H9 (cell line): ENCODE measurements around the gene C19orf85. TPM values are rescaled to one million over a fixed set of nuclear protein-coding genes. Genes with fewer than 3 reads are reported as not detected.

Experiments used
- DNase-seq: peaks from one replicate; pipeline ENCODE4 v3.0.0-alpha.2; 2017
- H2AFZ ChIP-seq: one replicate; pipeline ENCODE4 v1.6.1; 2013; ENCODE audit warnings: mild to moderate bottlenecking, low read length, control low read depth, moderate library complexity
- H2AK5ac ChIP-seq: 2 replicates; pipeline ENCODE4 v1.6.1; 2013; ENCODE audit warnings: low read length, control low read depth, mixed read lengths; ENCODE audit not compliant: insufficient read length
- H2BK120ac ChIP-seq: one replicate; pipeline ENCODE4 v1.6.1; 2013; ENCODE audit warnings: low read depth, mild to moderate bottlenecking, low read length, control low read depth, inconsistent platforms; ENCODE audit not compliant: poor library complexity, severe bottlenecking
- H2BK12ac ChIP-seq: 2 replicates; pipeline ENCODE4 v1.6.1; 2013; ENCODE audit warnings: low read length, control low read depth, mixed read lengths, low read depth; ENCODE audit not compliant: insufficient read length
- H2BK15ac ChIP-seq: 2 replicates; pipeline ENCODE4 v1.6.1; 2013; ENCODE audit warnings: low read depth, low read length, control low read depth
- H2BK20ac ChIP-seq: one replicate; pipeline ENCODE4 v1.6.1; 2013; ENCODE audit warnings: low read depth, mild to moderate bottlenecking, low read length, control low read depth, inconsistent platforms; ENCODE audit not compliant: poor library complexity, severe bottlenecking
- H2BK5ac ChIP-seq: 2 replicates; pipeline ENCODE4 v1.6.1; 2013; ENCODE audit warnings: low read length, control low read depth, mixed read lengths; ENCODE audit not compliant: insufficient read length
- H3K14ac ChIP-seq: 2 replicates; pipeline ENCODE4 v1.6.1; 2013; ENCODE audit warnings: low read length, control low read depth; ENCODE audit not compliant: insufficient read depth
- H3K18ac ChIP-seq: 2 replicates; pipeline ENCODE4 v1.6.1; 2013; ENCODE audit warnings: low read depth, mild to moderate bottlenecking, mixed read lengths, low read length, control low read depth; ENCODE audit not compliant: insufficient read length
- H3K23ac ChIP-seq: 2 replicates; pipeline ENCODE4 v1.6.1; 2013; ENCODE audit warnings: low read length, control low read depth, mixed read lengths, low read depth; ENCODE audit not compliant: insufficient read length
- H3K23me2 ChIP-seq: 2 replicates; pipeline ENCODE4 v1.6.1; 2013; ENCODE audit warnings: low read depth, mild to moderate bottlenecking, mixed read lengths, low read length, control low read depth; ENCODE audit not compliant: insufficient read length, poor library complexity, severe bottlenecking
- H3K27ac ChIP-seq: 2 replicates; pipeline ENCODE4 v1.5.1; 2013; ENCODE audit warnings: low read length, control low read depth, mixed read lengths, low read depth; ENCODE audit not compliant: insufficient read length
- H3K27me3 ChIP-seq: 2 replicates; pipeline ENCODE4 v1.6.1; 2013; ENCODE audit warnings: low read length, control low read depth, inconsistent platforms; ENCODE audit not compliant: insufficient read depth
- H3K4ac ChIP-seq: 2 replicates; pipeline ENCODE4 v1.6.1; 2013; ENCODE audit warnings: low read depth, mild to moderate bottlenecking, control low read depth, inconsistent platforms, low read length, moderate library complexity
- H3K4me1 ChIP-seq: 2 replicates; pipeline ENCODE4 v1.6.1; 2013; ENCODE audit warnings: low read length, control low read depth, inconsistent platforms; ENCODE audit not compliant: insufficient read depth
- H3K4me2 ChIP-seq: 2 replicates; pipeline ENCODE4 v1.6.1; 2013; ENCODE audit warnings: low read length, control low read depth, mixed read lengths; ENCODE audit not compliant: insufficient read length, insufficient read depth
- H3K56ac ChIP-seq: 2 replicates; pipeline ENCODE4 v1.6.1; 2013; ENCODE audit warnings: low read depth, mild to moderate bottlenecking, mixed read lengths, low read length, control low read depth; ENCODE audit not compliant: insufficient read length
- H3K79me1 ChIP-seq: 2 replicates; pipeline ENCODE4 v1.6.1; 2013; ENCODE audit warnings: low read depth, mild to moderate bottlenecking, moderate library complexity, low read length, control low read depth, inconsistent platforms; ENCODE audit not compliant: insufficient read depth, poor library complexity, severe bottlenecking
- H3K79me2 ChIP-seq: 2 replicates; pipeline ENCODE4 v1.6.1; 2013; ENCODE audit warnings: low read length, control low read depth, inconsistent platforms; ENCODE audit not compliant: insufficient read depth
- H3K9ac ChIP-seq: 2 replicates; pipeline ENCODE4 v1.6.1; 2013; ENCODE audit warnings: low read length, control low read depth, mixed read lengths; ENCODE audit not compliant: insufficient read length; ENCODE audit errors: extremely low read depth
- H3K9me3 ChIP-seq: one replicate; pipeline ENCODE4 v1.6.1; 2013; ENCODE audit warnings: low read depth, low read length, inconsistent platforms; ENCODE audit not compliant: control insufficient read depth
- H3T11ph ChIP-seq: one replicate; pipeline ENCODE4 v1.6.1; 2013; ENCODE audit warnings: mild to moderate bottlenecking, low read length, control low read depth, inconsistent platforms
- H4K20me1 ChIP-seq: one replicate; pipeline ENCODE4 v1.6.1; 2013; ENCODE audit not compliant: control insufficient read depth, insufficient read length, insufficient read depth
- H4K5ac ChIP-seq: 2 replicates; pipeline ENCODE4 v1.6.1; 2013; ENCODE audit warnings: low read depth, mild to moderate bottlenecking, mixed read lengths, low read length, control low read depth; ENCODE audit not compliant: insufficient read length
- H4K8ac ChIP-seq: replicated peaks from 2 replicates; pipeline ENCODE4 v1.6.1; 2013; ENCODE audit warnings: low read length, control low read depth, mixed read lengths, low read depth; ENCODE audit not compliant: insufficient read length
- H4K91ac ChIP-seq: 2 replicates; pipeline ENCODE4 v1.6.1; 2013; ENCODE audit warnings: low read depth, mild to moderate bottlenecking, moderate library complexity, mixed read lengths, low read length, control low read depth; ENCODE audit not compliant: insufficient read length
- H3K27ac Mint-ChIP-seq, 3 experiments: 2 replicates in 2 of 3; 3 replicates in 1 of 3; pipeline ENCODE4 v1.8.0; 2020 to 2021; ENCODE audit warnings: mixed read lengths in 3 of 3, mild to moderate bottlenecking in 1 of 3, moderate library complexity in 1 of 3
- H3K27me3 Mint-ChIP-seq: 2 replicates; pipeline ENCODE4 v1.8.0; 2021; ENCODE audit warnings: low read depth, mild to moderate bottlenecking, moderate library complexity, mixed read lengths
- H3K36me3 Mint-ChIP-seq, 3 experiments: 2 replicates in 2 of 3; 3 replicates in 1 of 3; pipeline ENCODE4 v1.8.0; 2020 to 2021; ENCODE audit warnings: low read depth in 3 of 3, mixed read lengths in 3 of 3; ENCODE audit not compliant: insufficient read depth in 1 of 3
- H3K4me1 Mint-ChIP-seq, 2 experiments: 2 replicates each; pipeline ENCODE4 v1.8.0; 2020; ENCODE audit warnings: mixed read lengths in 2 of 2
- H3K4me3 Mint-ChIP-seq, 2 experiments: 2 replicates in 1 of 2; 3 replicates in 1 of 2; pipeline ENCODE4 v1.8.0; 2020 to 2021; ENCODE audit warnings: mild to moderate bottlenecking in 2 of 2, mixed read lengths in 2 of 2, moderate library complexity in 1 of 2
- H3K9me3 Mint-ChIP-seq, 2 experiments: 2 replicates in 1 of 2; 3 replicates in 1 of 2; pipeline ENCODE4 v1.8.0; 2020; ENCODE audit warnings: mild to moderate bottlenecking in 2 of 2, mixed read lengths in 2 of 2, moderate library complexity in 1 of 2
- CTCF ChIP-seq: fragments of 200-600 bp; sonication (generic); conservative IDR thresholded peaks from 3 replicates; pipeline ENCODE4 v1.8.0; 2021; ENCODE audit warnings: antibody characterized with exemption, mild to moderate bottlenecking
- WGBS: extraction: QIAGEN DNeasy Blood & Tissue Kit; methylation state at CpG from one replicate; pipeline ENCODE4 v1.1.7; 2013; ENCODE audit warnings: missing lambda C conversion rate, low lambda C conversion rate, mixed read lengths; ENCODE audit not compliant: insufficient read length; ENCODE audit errors: extremely low coverage; 5-methylcytosine and 5-hydroxymethylcytosine counted together
- total RNA-seq: library from RNA; stranded (reverse); gene quantifications from 2 replicates; pipeline ENCODE4 v1.2.1, GENCODE V29; 2021

C19orf85 gene
- total RNA-seq, 1 experiment from 2014 or later, result 1.2 TPM

GRCh38 chr19:55426042-55426441 is 38.5 kb downstream of the C19orf85 start:
- H3K14ac ChIP-seq, result no peak overlapping the region
- H2BK12ac ChIP-seq, result no peak overlapping the region
- H4K5ac ChIP-seq, result no peak overlapping the region
- H3K9me3 ChIP-seq, result no peaks in the 10 kb centered on the region
- H2AFZ ChIP-seq, result no peak overlapping the region
- no peaks in the 10 kb centered on the region for H3K27me3 ChIP-seq
- TF ChIP-seq CTCF, result no peak
- no peak overlapping the region for H2BK5ac ChIP-seq
- no peaks in the 10 kb centered on the region for H3K79me1 ChIP-seq
- no peaks in the 10 kb centered on the region for H3K79me2 ChIP-seq
- peaks cover 2 to 5% of the 10 kb centered on the region in 2 experiments; a peak in 3 of 5 replicates for H3K9me3 Mint-ChIP-seq
- no peak overlapping the region for H3K56ac ChIP-seq
- no peak overlapping the region for H3K9ac ChIP-seq
- peaks cover 5 to 10% of the 10 kb centered on the region in 2 experiments; a peak in 3 of 4 replicates for H3K4me1 Mint-ChIP-seq
- H4K20me1 ChIP-seq, result no peaks in the 10 kb centered on the region
- no peak overlapping the region for H2BK120ac ChIP-seq
- no peak overlapping the region for H3K23ac ChIP-seq
- H3K4me3 Mint-ChIP-seq, result no peak overlapping the region
- no peak overlapping the region for H2BK20ac ChIP-seq
- no peaks in the 10 kb centered on the region for H3K4me1 ChIP-seq
- H2BK15ac ChIP-seq, result no peak overlapping the region
- no peak for DNase-seq
- H2AK5ac ChIP-seq, result no peak overlapping the region
- no peak overlapping the region for H3K18ac ChIP-seq
- H3K27ac ChIP-seq, result no peak overlapping the region
- H3K4me2 ChIP-seq, result no peak overlapping the region
- H3K36me3 Mint-ChIP-seq, result no peaks in the 10 kb centered on the region
- no peak overlapping the region for H4K8ac ChIP-seq
- H3K4ac ChIP-seq, result no peak overlapping the region
- H4K91ac ChIP-seq, result no peak overlapping the region
- H3K27ac Mint-ChIP-seq, result no peak overlapping the region
- H3K23me2 ChIP-seq, result no peaks in the 10 kb centered on the region
- WGBS, result no CpG with 5 or more reads among the region's 2 CpGs
- peaks cover 37% of the 10 kb centered on the region for H3K27me3 Mint-ChIP-seq
- no peak overlapping the region for H3T11ph ChIP-seq
